Sigmoid colon (tissue), 4 donors: ENCODE data around the gene CADM2.

ENCODE experiments used
- EP300 ChIP-seq, 4 donors: sonication (generic); formaldehyde crosslinking; IDR thresholded peaks; one replicate each; pipeline ENCODE4 v1.6.1; 2017; ENCODE audit warnings: antibody characterized with exemption in 4 of 4
- POLR2A ChIP-seq, 2 donors: fragments of 450-650 bp; IDR thresholded peaks; one replicate each; pipeline ENCODE4 v1.6.1; 2016; ENCODE audit warnings: antibody characterized with exemption in 2 of 2, mild to moderate bottlenecking in 2 of 2, moderate library complexity in 2 of 2
- POLR2AphosphoS5 ChIP-seq, 4 donors: sonication (generic); formaldehyde crosslinking; IDR thresholded peaks; one replicate each; pipeline ENCODE4 v1.6.1; 2017; ENCODE audit warnings: antibody characterized with exemption in 4 of 4
- TF ChIP-seq, protein P1 (sequence below), 4 experiments: fragments of 450-650 bp in 3 of 4; fragments of 200-600 bp in 1 of 4; IDR thresholded peaks; one replicate each; pipeline ENCODE4 v1.5.1; 2016 to 2019; ENCODE audit warnings: antibody characterized with exemption in 4 of 4, mild to moderate bottlenecking in 3 of 4, moderate library complexity in 2 of 4

- TF ChIP-seq, protein P1, sequence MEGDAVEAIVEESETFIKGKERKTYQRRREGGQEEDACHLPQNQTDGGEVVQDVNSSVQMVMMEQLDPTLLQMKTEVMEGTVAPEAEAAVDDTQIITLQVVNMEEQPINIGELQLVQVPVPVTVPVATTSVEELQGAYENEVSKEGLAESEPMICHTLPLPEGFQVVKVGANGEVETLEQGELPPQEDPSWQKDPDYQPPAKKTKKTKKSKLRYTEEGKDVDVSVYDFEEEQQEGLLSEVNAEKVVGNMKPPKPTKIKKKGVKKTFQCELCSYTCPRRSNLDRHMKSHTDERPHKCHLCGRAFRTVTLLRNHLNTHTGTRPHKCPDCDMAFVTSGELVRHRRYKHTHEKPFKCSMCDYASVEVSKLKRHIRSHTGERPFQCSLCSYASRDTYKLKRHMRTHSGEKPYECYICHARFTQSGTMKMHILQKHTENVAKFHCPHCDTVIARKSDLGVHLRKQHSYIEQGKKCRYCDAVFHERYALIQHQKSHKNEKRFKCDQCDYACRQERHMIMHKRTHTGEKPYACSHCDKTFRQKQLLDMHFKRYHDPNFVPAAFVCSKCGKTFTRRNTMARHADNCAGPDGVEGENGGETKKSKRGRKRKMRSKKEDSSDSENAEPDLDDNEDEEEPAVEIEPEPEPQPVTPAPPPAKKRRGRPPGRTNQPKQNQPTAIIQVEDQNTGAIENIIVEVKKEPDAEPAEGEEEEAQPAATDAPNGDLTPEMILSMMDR (IDR thresholded peaks at IDR 0.05), result peak in 3 of 4 experiments; percentile 56 to 78 (median 61)
- no peak for TF ChIP-seq POLR2AphosphoS5 (IDR thresholded peaks at IDR 0.05)
- TF ChIP-seq POLR2A (IDR thresholded peaks at IDR 0.05), result no peak
- TF ChIP-seq EP300 (IDR thresholded peaks at IDR 0.05), result no peak
These were observed 617.4 kb downstream of the CADM2 start for GRCh38 chr3:85576091-85576690.
